Pancreas (tissue), 10 donors: Measurements from ENCODE around the gene FGFR3. TPM values are rescaled to one million over a fixed set of nuclear protein-coding genes. Genes with fewer than 3 reads are reported as not detected.

ENCODE experiments used
- ATAC-seq, 4 donors: fragments of 200-7000 bp; cut with Tn5 transposase; one replicate each; pipeline versions ENCODE4 v1.8.0 to v1.9.1; 2020; ENCODE audit warnings: mild to moderate bottlenecking in 4 of 4, moderate library complexity in 4 of 4
- DNase-seq, 6 donors: peaks; one replicate each; pipeline ENCODE4 v3.0.0-alpha.2; 2020
- FAIRE-seq: peaks from 2 replicates; lab custom pipeline; 2012; peaks lifted over from hg19 to GRCh38; lab: Jason Lieb, UNC
- H3K27ac ChIP-seq, 4 donors: fragments of 200-600 bp; sonication (generic); 1 replicate in 3 of 4; 2 replicates in 1 of 4; pipeline versions ENCODE4 v1.5.0 to v1.8.0; 2020
- H3K27me3 ChIP-seq, 4 donors: fragments of 200-600 bp; one replicate each; pipeline ENCODE4 v1.8.0; 2021
- H3K36me3 ChIP-seq, 3 donors: fragments of 200-600 bp; sonication (generic) in 1 of 3; one replicate each; pipeline versions ENCODE4 v1.5.0 to v1.8.0; 2020 to 2021
- H3K4me1 ChIP-seq, 3 donors: fragments of 200-600 bp; one replicate each; pipeline ENCODE4 v1.8.0; 2021
- H3K4me3 ChIP-seq, 4 donors: fragments of 200-600 bp; sonication (generic) in 2 of 4; one replicate each; pipeline versions ENCODE4 v1.5.0 to v1.8.0; 2020 to 2021
- H3K9me3 ChIP-seq, 4 donors: fragments of 200-600 bp; one replicate each; pipeline ENCODE4 v1.8.0; 2021
- CTCF ChIP-seq, 4 donors: fragments of 200-600 bp; sonication (generic) in 3 of 4; IDR thresholded peaks; one replicate each; pipeline versions ENCODE4 v1.5.0 to v1.8.0; 2021; ENCODE audit warnings: antibody characterized with exemption in 4 of 4
- WGBS, 2 donors: extraction: QIAGEN DNeasy Blood & Tissue Kit; methylation state at CpG; one replicate each; pipeline ENCODE4 v1.1.7; 2013; 5-methylcytosine and 5-hydroxymethylcytosine counted together
- intact Hi-C, 3 donors: fragments of 100-400 bp; cut with DNase I; formaldehyde crosslinking; loops; one replicate each; pipeline versions ENCODE4 v1.11.1 to v1.14.2; 2022
- polyA plus RNA-seq, 2 donors: library from polyadenylated mRNA; stranded (reverse); fragments of 200-250 nt; gene quantifications; one replicate each; pipeline ENCODE4 v1.2.3, GENCODE V29; 2013
- total RNA-seq, 6 donors: library from RNA; stranded (reverse); fragmentation: NEBNext Ultra II Directional in 4 of 6; extraction: Animal tissue kit (Norgen Biotek cat#: 25700) in 4 of 6; gene quantifications; one replicate each; pipeline versions ENCODE4 v1.2.1 to v1.2.4, GENCODE V29; 2021 to 2023
- donor health status: healthy with polysubstance abuse.
- donor health status: DM: no; HTN: no; CAD: no; lungs with moderate emphysema.
- donor health status: DM: no; HTN: no; CAD: no.
- donor health status: control.
- donor health status: control.
- donor health status: Bipolar disorder and iron deficiency.
- donor health status: DM: yes; HTN: yes; CAD: no.
- donor health status: DM: no; HTN: no; CAD: no.
- donor health status: DM: no; HTN: no; CAD: no.
- donor health status: DM: yes; HTN: yes; CAD: no.

Gene FGFR3
- total and polyA plus RNA-seq, 8 donors = 40.4 to 300 (median 64.8) TPM

DNA sequence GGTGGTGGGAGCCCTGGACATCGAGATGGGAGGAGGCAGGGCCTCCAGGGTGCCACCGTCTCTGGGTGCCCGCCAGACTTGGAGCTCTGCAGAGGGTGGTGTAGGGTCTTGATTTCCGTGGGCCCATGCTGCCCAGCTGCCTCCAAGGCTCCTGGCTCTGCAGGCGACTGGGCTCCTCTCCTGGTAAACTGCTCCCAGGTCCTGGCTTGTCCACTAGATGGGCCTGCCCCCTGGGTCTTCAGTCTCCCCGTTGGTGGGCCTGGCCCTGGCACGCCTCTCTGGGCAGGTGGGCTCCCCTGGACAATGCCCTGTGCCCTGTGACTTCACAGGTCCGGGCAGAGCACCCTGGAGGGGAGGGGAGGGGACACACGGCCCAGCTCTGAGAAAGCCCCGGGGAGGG lies 7.7 kb downstream of the FGFR3 start:
- Histone ChIP-seq H3K36me3 (peaks cover 0 to 8% (median 4%) of the 10 kb centered on the region in 3 donors), H3K4me3 (no peak overlapping the region), H3K27ac (no peak overlapping the region), H3K4me1 (peaks cover 0 to 4% (median 3%) of the 10 kb centered on the region in 3 donors), H3K27me3 (no peaks in the 10 kb centered on the region), H3K9me3 (no peaks in the 10 kb centered on the region)
- intact Hi-C loops = loop anchor here in 1 of 3 donors (5.0 kb wide), 1 partner anchor 39 kb away; no protein-coding TSS in a partner anchor
- DNase-seq = peak in 1 of 6 donors; percentile 65
- no peak for FAIRE-seq
- 71 to 81% methylated on average over 10 of the region's 10 CpGs for WGBS, 2 donors
- ATAC-seq = no peak
- no peak for TF ChIP-seq CTCF (IDR thresholded peaks at IDR 0.05)

GRCh38 chr4:1801286-1801958 lies 8.3 kb downstream of the FGFR3 start:
- WGBS, 2 donors = 89 to 95% methylated on average over 47 to 56 of the region's 56 CpGs
- Histone ChIP-seq H3K36me3 (peaks cover 0 to 13% (median 4%) of the 10 kb centered on the region in 3 donors), H3K27ac (no peak overlapping the region), H3K4me1 (no peaks in the 10 kb centered on the region), H3K27me3 (no peaks in the 10 kb centered on the region), H3K9me3 (no peaks in the 10 kb centered on the region), H3K4me3 (no peak overlapping the region)
- TF ChIP-seq CTCF (IDR thresholded peaks at IDR 0.05) = no peak
- no peak for ATAC-seq
- FAIRE-seq = no peak
- DNase-seq = peak in 1 of 6 donors; percentile 77
- intact Hi-C loops = loop anchor here in 1 of 3 donors (5.0 kb wide), 1 partner anchor 39 kb away; no protein-coding TSS in a partner anchor

- WGBS, 2 donors = 87 to 90% methylated on average over 20 to 22 of the region's 22 CpGs
- TF ChIP-seq CTCF (IDR thresholded peaks at IDR 0.05) = no peak
- intact Hi-C loops = loop anchor here in 1 of 3 donors (5.0 kb wide), 1 partner anchor 40 kb away; no protein-coding TSS in a partner anchor
- H3K9me3 ChIP-seq = no peaks in the 10 kb centered on the region
- no peak for FAIRE-seq
- no peak for ATAC-seq
- DNase-seq = peak in 1 of 6 donors; percentile 72
- H3K27me3 ChIP-seq = no peaks in the 10 kb centered on the region
- no peaks in the 10 kb centered on the region for H3K4me1 ChIP-seq
- H3K36me3 ChIP-seq = peaks cover 0 to 13% (median 4%) of the 10 kb centered on the region in 3 donors
- no peak overlapping the region for H3K27ac ChIP-seq
- H3K4me3 ChIP-seq = no peak overlapping the region
Observed at GRCh38 chr4:1802151-1802715, 9.1 kb downstream of the FGFR3 start.

DNA sequence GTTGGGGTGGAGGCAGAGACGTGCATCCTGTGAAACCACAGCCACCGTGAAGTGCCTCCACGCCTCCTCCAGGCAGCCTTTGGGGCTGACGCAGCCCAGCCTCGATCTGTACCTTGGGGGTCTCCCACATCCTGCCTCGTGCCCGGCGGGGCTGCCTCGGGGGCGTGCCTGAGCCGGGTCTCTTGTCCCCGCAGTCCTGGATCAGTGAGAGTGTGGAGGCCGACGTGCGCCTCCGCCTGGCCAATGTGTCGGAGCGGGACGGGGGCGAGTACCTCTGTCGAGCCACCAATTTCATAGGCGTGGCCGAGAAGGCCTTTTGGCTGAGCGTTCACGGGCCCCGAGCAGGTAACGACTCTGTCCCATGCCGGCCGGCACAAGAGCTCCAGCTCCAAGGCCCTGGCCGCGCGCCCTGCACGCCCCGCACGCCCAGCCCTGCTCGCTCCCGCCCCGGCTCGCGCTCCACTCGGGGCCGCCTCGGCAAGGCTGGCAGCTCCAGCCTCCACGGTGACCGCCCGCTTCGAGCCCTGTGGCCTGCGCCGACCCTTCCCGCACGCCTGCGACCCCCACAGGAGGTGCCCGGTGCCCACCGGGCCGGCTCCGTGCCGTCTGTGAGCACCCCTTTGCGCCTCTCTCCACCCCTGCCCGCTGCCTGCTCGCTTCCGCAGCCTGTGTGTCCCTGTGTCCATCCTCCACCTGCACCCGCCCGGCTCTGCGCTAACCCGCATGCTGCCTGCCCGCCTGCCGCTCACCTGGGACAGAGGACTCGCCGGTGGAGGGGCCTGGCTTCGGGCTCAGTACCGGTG lies 9.8 kb downstream of the FGFR3 start:
- no peak for FAIRE-seq
- intact Hi-C loops = loop anchor here in 1 of 3 donors (5.0 kb wide), 1 partner anchor 41 kb away; no protein-coding TSS in a partner anchor
- no peaks in the 10 kb centered on the region for H3K4me1 ChIP-seq
- H3K27me3 ChIP-seq = no peaks in the 10 kb centered on the region
- 92 to 94% methylated on average over 66 to 71 of the region's 71 CpGs for WGBS, 2 donors
- peak in 1 of 6 donors; percentile 80 for DNase-seq
- H3K4me3 ChIP-seq = no peak overlapping the region
- H3K9me3 ChIP-seq = no peaks in the 10 kb centered on the region
- ATAC-seq = no peak
- H3K36me3 ChIP-seq = peaks cover 0 to 13% (median 4%) of the 10 kb centered on the region in 3 donors
- TF ChIP-seq CTCF (IDR thresholded peaks at IDR 0.05) = no peak
- H3K27ac ChIP-seq = no peak overlapping the region
